Amniotic epithelial cell (primary cell): ENCODE results near the gene TBX20.

Experiments used
- DNase-seq: peaks from one replicate; pipeline ENCODE4 v3.0.0-alpha.2; 2010; ENCODE audit warnings: low read depth

Gene TBX20

DNA sequence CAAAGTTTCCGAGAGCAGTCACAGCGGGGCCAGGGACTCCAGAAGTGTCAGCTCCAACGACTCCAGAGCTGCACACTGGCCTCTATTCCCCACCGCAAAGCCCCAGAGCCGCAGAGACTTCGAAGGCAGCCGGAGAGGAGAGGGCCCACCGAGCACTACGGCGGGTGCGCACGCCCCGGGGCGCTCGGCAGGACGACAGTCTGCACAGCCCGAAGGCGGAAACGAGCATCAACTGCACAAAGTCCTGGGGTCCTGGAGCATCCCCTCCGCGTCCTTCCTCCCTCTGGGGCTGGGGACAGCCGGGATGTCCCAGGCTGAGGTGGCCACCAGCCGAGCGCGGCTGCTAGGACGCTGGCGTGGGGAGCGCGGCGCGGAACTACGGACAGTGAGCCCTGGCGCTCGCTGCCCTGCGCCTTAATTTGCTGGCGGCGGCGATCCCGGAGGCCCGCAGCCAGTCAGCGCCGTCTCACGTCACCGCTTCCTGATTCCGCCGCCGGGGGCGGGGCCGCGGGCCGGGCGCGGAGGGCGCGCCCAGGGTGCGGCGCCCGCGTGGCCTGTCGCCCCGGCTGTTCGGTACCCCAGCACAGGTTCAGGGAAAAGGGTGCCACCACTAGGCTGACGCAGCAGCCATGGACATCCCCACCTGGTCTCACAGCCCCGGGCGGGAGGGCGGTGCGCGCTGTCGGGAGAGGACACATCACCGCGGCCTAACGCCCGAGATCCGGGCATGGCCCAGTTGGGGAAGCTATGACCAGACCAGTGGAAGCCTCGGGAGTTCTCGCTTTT, at the start of gene TBX20:
Gene TBX20, minus strand, starts transcription at position 391 of the 786 bp plus-strand sequence. CDS start 480 bp downstream, outside the sequence.
- peak; percentile 80 for DNase-seq

DNA sequence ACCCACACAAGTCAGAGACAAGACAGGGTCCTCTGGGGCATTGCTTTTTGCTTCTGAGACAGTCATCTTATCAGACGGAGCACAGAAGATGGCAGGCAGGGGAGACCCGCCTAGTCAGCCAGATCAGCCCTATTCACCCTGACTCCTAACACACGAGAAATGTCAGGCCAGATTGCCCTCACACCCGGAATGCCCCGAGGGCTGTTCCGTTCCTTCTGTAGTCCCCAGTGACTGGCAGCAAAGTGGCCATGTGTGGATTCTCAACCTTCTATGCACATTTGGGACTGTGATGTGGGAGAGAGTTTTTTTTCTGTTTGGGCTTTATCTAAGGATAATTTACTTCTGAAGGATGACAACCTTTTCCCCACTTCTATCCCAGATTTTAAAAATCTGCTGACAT, 35.5 kb upstream of the TBX20 start:
- no peak for DNase-seq

GRCh38 chr7:35286986-35287385, 33.1 kb upstream of the TBX20 start:
- peak; percentile 21 for DNase-seq

DNA sequence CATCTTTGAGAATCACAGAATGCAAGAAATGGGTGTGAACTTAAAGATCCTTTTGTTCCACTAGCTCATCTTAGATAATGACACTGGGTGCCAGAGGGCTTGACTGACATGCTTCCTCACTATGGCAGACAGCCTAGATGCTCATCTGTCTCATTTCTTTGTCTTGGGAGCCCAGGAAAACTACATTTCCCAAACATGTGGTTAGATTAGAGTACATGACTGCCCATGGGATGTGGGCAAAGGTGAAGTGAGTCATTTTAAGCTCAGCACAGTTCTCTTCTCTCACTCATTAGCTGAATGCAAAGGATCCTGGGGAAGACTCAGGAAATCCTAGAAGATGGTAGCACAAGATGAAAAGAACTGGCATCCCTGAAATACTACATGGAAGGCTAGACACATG, 32.5 kb upstream of the TBX20 start:
- peak; percentile 74 for DNase-seq

GRCh38 chr7:35285799-35286198, 31.9 kb upstream of the TBX20 start:
- peak; percentile 32 for DNase-seq

- DNase-seq = no peak
Measured at GRCh38 chr7:35280902-35281301, 27.0 kb upstream of the TBX20 start.

DNA sequence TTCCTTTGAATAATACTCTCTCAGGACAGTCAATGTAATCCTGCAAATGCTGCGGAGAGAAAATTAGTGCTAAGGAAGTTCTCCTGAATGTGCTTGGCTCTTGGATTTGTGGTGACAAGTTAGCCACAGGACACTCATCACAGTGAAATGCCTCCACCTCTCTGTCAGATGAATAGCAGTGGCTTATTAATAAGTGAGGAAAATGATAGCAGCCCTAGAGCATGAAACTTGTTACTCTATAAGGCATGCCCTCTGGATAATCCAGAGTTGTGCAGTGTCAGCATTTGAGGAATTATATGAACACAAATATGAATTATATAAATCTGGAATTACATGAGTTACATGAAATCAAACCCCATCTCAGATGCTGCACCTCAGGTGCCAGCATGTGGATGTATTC, 23.5 kb upstream of the TBX20 start:
- no peak for DNase-seq

DNA sequence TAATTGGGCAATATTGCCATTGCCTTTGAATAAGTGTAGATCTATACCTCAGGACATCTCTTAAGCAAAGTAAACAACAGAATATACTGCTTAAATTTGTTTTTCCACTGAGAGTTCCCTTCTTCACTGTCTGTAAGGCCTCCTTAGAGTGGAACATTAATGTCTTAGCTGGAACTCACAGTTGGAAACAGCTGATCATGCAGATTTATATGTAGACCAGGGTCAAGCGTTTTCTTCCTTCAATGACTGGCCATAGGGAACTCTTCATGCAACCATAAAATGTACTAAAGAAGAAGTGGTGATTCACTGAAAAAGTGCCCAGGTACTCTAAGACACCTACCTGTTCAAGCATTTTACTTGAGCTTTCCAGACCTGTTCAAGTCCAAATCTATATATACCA, 18.3 kb upstream of the TBX20 start:
- no peak for DNase-seq

- DNase-seq = no peak
Measured at GRCh38 chr7:35268953-35269352, 15.1 kb upstream of the TBX20 start.

- no peak for DNase-seq
Measured at GRCh38 chr7:35267411-35267810, 13.5 kb upstream of the TBX20 start.

- no peak for DNase-seq
Measured at GRCh38 chr7:35263396-35263795, 9.5 kb upstream of the TBX20 start.

GRCh38 chr7:35261476-35262285, 7.8 kb upstream of the TBX20 start:
- no peak for DNase-seq

DNA sequence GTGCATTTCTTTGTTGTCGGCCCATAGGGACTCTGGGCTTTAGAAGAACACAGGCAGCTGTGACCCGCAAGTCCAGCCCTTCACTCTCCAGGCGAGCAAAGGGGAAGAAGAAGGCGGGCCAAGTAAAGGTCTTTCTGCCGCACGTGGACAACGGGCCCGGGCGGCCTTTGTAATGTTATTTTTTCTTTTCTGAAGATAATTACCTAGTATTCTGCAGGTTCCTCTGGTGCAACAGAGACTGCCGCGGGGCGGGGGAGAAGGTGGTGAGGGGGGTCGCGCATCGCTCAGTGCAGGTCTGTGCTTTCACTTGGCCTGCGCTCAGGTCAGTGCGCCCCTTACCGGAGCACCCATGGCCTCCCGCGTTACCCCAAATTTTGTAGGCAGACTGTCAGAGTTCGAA, 7.1 kb upstream of the TBX20 start:
- no peak for DNase-seq

DNA sequence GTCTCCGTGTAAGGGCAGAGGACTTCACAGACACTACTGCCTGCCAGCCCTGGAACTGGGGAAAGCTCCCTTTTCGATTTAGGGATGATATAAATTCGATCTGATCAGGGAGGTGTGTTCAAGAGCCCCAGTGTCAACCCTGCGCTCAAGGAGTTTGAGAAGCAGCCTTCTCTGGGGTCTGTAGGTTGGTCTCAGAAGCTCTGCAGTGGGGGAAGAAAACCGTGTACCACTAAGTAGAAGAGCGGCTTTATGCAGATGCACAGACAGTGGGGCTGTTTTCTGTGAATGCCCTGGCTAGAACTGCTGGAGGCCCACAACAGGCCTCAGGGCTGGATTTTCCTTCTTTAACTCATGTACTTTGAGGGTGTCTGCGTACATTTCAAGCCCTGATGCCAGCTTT, 6.3 kb upstream of the TBX20 start:
- DNase-seq = no peak

DNA sequence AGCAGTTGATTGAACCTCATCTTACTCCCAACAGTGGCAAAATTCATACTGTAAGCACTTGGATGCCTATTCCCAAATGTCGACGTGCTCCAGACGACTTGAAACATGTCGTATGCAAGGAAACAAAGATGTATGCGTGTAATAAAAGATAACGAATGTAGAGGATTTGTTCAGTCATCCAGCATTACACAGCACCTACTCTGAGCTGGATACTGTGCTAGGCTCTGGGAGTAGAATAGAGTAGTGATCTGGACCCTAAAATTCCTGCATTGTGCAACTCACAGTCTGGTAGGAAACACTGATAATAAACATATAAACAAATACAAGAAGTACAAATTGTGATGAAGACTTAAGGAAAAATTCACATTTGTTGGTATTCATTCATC, 5.6 kb upstream of the TBX20 start:
- no peak for DNase-seq

DNA sequence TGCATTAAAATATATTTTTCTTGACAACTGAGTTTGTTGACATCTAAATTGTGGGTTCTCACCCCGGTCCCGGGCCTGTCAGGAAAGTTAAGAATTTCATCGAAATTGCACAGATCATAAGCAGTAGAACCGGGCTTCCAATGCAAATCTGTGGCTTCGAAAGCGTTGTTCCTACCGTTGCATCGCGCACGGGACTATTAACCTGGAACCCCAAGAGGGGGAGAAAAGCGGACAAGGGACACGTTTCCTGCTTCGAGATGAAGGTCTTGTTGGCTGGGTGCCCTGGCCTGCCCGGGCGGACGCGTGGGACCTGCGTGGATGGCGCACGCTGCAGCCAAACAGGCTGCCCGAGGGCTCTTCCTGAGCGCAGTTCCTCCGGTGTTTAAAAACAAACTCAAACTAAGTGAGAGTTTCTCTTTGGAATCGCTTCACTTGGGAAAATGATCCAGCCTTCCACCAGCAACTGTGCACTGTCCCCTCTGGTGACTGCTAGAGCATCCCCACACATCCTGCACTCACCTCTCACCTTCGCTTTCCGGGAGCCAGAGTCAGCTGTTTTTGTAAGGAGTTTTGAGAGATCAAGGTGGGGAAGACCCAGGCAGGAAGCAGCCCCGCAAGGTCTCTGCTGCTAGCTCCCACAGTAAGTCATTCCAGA, 5.1 kb upstream of the TBX20 start:
- DNase-seq = no peak

DNA sequence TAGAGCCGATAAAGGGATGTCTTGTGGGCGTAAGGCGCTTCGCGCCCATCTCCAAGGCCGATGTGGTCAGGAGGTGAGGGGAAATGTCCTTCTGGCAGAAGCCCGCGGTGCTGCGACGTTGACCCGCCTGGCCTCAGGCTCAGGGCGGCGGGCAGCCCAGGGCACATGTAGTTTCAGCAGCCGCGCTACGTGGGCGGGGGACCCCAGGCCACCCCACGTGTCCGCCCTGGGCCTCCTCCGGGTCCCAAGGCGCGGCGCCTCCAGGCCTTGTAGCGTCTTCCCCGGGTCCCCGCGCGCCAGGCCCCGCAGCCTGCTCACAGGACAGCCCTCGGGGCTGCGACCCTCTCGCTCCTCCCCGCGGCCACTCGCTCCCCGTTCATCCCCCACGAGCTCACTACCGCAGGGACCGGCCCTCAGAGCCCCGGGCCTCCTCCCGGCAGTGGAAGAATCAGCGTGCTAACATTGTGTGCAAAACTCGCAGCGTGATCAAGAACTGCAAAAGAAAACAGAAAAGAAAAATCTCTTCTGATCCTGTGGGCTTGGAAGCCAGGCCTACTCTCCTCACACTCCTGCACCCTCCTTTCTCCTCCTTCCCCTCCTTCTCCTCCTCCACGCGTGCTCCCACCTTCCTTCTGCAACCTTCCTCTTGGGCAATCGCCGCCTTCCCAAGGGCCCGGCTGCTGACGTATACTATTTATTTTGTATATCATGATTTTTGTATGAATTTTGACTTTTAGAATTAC, 4.4 kb upstream of the TBX20 start:
- no peak for DNase-seq

DNA sequence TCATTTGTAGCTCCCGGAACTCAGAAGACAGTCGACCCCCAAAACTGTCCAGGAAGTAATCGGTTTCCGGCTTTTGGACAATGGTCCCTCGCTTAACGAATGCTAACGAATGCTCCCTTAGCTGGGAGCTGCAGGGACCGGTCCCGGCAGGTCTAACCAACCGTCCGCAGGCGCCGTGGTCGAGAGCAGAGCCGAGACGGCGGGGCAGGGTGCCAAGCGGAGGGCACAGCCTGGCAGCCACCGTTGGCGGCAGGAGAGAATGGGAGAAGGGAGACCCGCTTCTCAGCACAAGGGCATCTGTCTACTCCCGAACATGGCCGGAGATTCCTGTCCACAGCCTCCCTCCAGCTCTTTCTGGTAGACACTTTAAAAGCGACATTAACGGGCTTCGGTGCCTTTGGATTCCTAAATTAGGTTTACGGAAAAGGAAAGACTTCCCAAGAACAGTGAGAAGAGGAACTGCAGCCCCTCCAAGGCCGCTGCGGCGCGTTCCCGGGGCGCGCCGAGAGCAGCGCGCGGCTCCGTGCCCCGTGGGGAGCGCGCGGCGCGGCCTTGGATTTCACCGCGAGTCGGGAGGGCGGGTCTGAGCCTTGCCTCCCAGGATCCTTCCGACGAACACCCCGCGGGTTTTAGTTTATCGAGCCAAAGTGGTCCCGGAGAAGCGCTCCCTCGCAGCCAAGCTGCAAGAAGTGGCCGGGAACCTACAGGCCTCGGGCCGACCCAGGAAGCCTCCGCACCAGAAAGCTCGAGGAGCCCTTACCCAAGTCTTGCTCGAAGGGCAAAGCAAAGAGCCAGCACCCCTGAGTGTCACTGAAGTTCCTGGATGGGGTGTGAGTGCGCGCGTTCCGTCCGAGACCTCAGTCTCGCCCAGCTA, 3.6 kb upstream of the TBX20 start:
- DNase-seq = no peak

DNA sequence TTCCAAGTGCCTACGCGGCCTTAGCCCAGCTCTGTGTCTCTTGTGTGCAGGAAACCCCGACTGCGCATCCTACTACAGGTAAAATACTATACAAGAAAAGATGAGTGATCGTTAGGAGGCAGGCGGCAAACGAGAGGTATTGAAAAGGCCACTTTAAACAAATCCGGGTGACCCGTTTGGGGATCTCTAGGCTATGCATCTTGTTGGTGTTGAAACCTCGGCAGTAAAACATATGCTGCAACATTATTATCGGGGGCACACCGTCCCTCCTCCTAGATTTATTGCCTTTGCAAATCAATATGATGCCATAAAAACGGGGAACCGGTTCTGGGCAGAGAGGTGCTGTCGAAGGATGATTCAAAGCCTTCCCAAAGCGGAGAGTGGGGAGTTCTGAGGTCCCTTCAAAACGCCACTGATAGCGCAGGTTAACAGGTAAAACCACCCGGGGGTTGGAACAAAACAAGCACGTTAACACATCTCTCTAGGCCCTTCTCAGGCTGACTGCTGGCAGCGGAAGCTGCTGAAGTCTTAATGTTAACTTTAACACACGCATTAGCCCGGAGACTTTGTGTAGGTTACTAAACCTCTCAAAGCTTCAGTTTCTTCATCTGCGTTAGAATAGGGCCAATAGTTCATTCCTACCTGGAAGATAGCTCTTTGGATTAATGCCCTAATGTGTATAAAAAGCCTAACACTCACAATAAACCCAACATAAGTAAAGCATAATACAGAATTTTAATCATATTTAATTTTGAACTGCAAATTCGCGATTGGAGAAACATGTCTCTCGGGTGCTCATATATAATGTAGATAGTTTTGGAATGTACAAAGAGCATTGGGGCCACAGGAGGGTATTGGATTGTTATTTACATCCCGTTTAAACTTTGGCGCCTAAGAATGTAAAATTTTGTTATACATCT, 2.6 kb upstream of the TBX20 start:
- DNase-seq = no peak
